Stimulated activated CD8-positive, alpha-beta memory T cell treated with anti-CD3 and anti-CD28 coated beads, Interleukin-2, amount 100 ng/mL, for 48 hours (primary cell): ENCODE results near the gene RAB13.

Experiments used
- DNase-seq, 2 donors: peaks; one replicate each; pipeline ENCODE4 v3.0.0-alpha.2; 2020; ENCODE audit warnings: low read depth in 2 of 2

Gene RAB13

GRCh38 chr1:153933430-153933829 is 52.7 kb downstream of the RAB13 start:
- DNase-seq = no peak

GRCh38 chr1:153932156-153933131 is 53.7 kb downstream of the RAB13 start:
- DNase-seq = no peak
